Uterus (tissue), 2 donors: Measurements from ENCODE around the gene CDH13.

Source experiments
- CTCF ChIP-seq, 4 experiments: fragments of 200-600 bp in 2 of 4; fragments of 450-650 bp in 2 of 4; sonication (generic) in 2 of 4; IDR thresholded peaks; one replicate each; pipeline ENCODE4 v1.5.1; 2016 to 2019; ENCODE audit warnings: antibody characterized with exemption in 4 of 4, mild to moderate bottlenecking in 2 of 4, moderate library complexity in 1 of 4
- POLR2A ChIP-seq, 2 donors: fragments of 450-650 bp; IDR thresholded peaks; one replicate each; pipeline ENCODE4 v1.6.1; 2016; ENCODE audit warnings: antibody characterized with exemption in 2 of 2, mild to moderate bottlenecking in 1 of 2, moderate library complexity in 1 of 2

GRCh38 chr16:82726306-82726705 is 99.5 kb downstream of the CDH13 start:
- no peak for TF ChIP-seq CTCF (IDR thresholded peaks at IDR 0.05)
- TF ChIP-seq POLR2A (IDR thresholded peaks at IDR 0.05): no peak
